Activated T-helper 17 cell treated with anti-CD3 and anti-CD28 coated beads, Interleukin-2, amount 50 U/mL, for 72 hours (primary cell): ENCODE measurements around the gene OR6C6. TPM values are rescaled to one million over a fixed set of nuclear protein-coding genes. Genes with fewer than 3 reads are reported as not detected.

ENCODE experiments used
- total RNA-seq, 2 donors: library from RNA; stranded (reverse); gene quantifications; one replicate each; pipeline ENCODE4 v1.2.3, GENCODE V29; 2022

The OR6C6 gene
- total RNA-seq, 2 donors from 2014 or later = not detected

Other genes starting within 250 kb of the OR6C6 start
- gene OR9K2, start 170.2 kb downstream of the OR6C6 start, total RNA-seq = not detected
- not detected for gene OR10A7, start 75.5 kb downstream of the OR6C6 start, total RNA-seq
- gene OR6C74, start 52.0 kb downstream of the OR6C6 start, total RNA-seq = not detected
- gene OR6C1, start 17.8 kb upstream of the OR6C6 start, total RNA-seq = not detected
- not detected for gene OR6C3, start 34.2 kb upstream of the OR6C6 start, total RNA-seq
- not detected for gene OR6C75, start 66.4 kb upstream of the OR6C6 start, total RNA-seq
- gene OR6C65, start 104.0 kb upstream of the OR6C6 start, total RNA-seq = not detected
- gene OR6C76, start 129.7 kb upstream of the OR6C6 start, total RNA-seq = not detected
- not detected for gene OR6C2, start 147.5 kb upstream of the OR6C6 start, total RNA-seq
- gene OR6C70, start 173.6 kb upstream of the OR6C6 start, total RNA-seq = not detected
- gene OR6C68, start 195.8 kb upstream of the OR6C6 start, total RNA-seq = not detected